GM18505 (cell line): ENCODE measurements around the gene PAGR1.

Source experiments
- ATAC-seq: cut with Tn5 transposase; IDR thresholded peaks from one replicate; pipeline ENCODE4 v1.9.1; 2021; ENCODE audit not compliant: unreplicated experiment
- POLR2A ChIP-seq: IDR thresholded peaks from 4 replicates; pipeline ENCODE4 v1.6.1; 2011; ENCODE audit warnings: borderline replicate concordance; ENCODE audit not compliant: insufficient read depth, insufficient read length; ENCODE audit errors: extremely low read depth

The PAGR1 gene

GRCh38 chr16:29806099-29806579, 9.8 kb upstream of the PAGR1 start, which contains the start of gene MAZ:
MAZ (plus strand) TSS chr16:29806529; CDS start chr16:29806702, 173 bp downstream.
- no peak for TF ChIP-seq POLR2A
- ATAC-seq = no peak

GRCh38 chr16:29806641-29807425, 9.1 kb upstream of the PAGR1 start:
- ATAC-seq = no peak
- TF ChIP-seq POLR2A = peak; percentile 31

GRCh38 chr16:29807426-29808218, 8.3 kb upstream of the PAGR1 start:
- TF ChIP-seq POLR2A = peak; percentile 51
- ATAC-seq = no peak

GRCh38 chr16:29808219-29808900, 7.6 kb upstream of the PAGR1 start:
- TF ChIP-seq POLR2A = no peak
- ATAC-seq = no peak

GRCh38 chr16:29809031-29809747, 6.8 kb upstream of the PAGR1 start:
- no peak for TF ChIP-seq POLR2A
- ATAC-seq = no peak

GRCh38 chr16:29809850-29810698, 5.9 kb upstream of the PAGR1 start:
- no peak for ATAC-seq
- TF ChIP-seq POLR2A = no peak

- ATAC-seq = no peak
These were observed 5.2 kb upstream of the PAGR1 start for GRCh38 chr16:29810699-29811169.

GRCh38 chr16:29811170-29811895, 4.6 kb upstream of the PAGR1 start:
- ATAC-seq = no peak

More at GRCh38 chr16:29810699-29811169, 5.2 kb upstream of the PAGR1 start:
- no peak for TF ChIP-seq POLR2A

GRCh38 chr16:29811896-29812665, 3.9 kb upstream of the PAGR1 start, which contains the start of gene PRRT2:
PRRT2 (plus strand) TSS chr16:29812193; CDS start chr16:29813055, 862 bp downstream.
- no peak for ATAC-seq
- TF ChIP-seq POLR2A = no peak

More at GRCh38 chr16:29811170-29811895, 4.6 kb upstream of the PAGR1 start:
- peak; percentile 50 for TF ChIP-seq POLR2A
